ENCODE results near the gene PTPRN2.

The PTPRN2 gene

DNA sequence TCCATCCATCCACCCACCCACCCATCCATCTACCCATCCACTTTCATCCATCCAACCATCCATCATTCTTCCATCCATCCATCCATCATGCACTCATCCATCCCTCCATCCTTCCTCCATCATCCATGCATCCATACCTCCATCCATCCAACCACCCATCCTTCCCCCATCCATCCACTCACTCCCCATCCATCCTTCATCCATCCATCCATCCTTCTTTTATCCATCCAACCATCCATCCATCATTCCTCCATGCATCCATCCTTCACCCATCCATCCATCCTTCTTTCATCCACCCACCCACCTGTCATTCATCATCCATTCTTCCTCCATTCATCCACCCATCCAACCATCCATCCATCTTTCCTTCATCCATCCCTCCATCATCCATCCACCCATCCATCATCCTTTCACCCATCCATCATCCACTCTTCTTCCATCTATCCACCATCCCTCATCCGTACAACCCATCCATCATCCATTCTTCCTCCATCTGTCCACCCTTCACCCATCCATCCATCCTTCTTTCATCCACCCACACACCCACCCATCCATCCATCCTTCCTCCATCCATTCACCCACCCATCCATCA, 822.6 kb downstream of the PTPRN2 start:
- no peak overlapping the region for H3K4me3 ChIP-seq (ENCODE audit: low read depth, low read length)
- TF ChIP-seq MYC (IDR thresholded peaks at IDR 0.05; ENCODE audit: low read depth, low read length) (no peak), POLR2A (IDR thresholded peaks at IDR 0.05; ENCODE audit: extremely low read depth, insufficient read length) (no peak)
- no peak for DNase-seq (ENCODE audit: low read depth)

DNA sequence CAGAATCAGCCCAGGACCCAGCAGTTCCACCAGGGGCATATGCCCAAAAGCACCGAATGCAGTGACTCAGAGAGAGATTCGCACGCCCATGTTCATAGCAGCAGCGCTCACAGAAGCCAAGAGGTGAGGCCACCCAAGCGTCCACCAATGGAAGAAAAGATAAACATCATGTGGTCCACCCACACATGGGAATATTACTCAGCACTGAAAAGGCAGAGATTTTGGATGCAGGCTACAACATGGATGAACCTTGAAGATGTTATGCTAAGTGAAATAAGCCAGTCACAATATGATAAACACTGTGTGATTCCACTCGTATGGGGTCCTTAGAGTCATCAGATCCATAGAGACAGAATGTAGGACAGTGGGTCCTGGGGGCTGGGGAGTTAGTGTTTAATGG, 823.4 kb downstream of the PTPRN2 start:
- no peak for DNase-seq (ENCODE audit: low read depth)
- TF ChIP-seq POLR2A (IDR thresholded peaks at IDR 0.05; ENCODE audit: extremely low read depth, insufficient read length) (no peak), MYC (IDR thresholded peaks at IDR 0.05; ENCODE audit: low read depth, low read length) (no peak), MAX (IDR thresholded peaks at IDR 0.05; ENCODE audit: low read depth, low read length) (no peak)
- TF ChIP-seq, protein P1, sequence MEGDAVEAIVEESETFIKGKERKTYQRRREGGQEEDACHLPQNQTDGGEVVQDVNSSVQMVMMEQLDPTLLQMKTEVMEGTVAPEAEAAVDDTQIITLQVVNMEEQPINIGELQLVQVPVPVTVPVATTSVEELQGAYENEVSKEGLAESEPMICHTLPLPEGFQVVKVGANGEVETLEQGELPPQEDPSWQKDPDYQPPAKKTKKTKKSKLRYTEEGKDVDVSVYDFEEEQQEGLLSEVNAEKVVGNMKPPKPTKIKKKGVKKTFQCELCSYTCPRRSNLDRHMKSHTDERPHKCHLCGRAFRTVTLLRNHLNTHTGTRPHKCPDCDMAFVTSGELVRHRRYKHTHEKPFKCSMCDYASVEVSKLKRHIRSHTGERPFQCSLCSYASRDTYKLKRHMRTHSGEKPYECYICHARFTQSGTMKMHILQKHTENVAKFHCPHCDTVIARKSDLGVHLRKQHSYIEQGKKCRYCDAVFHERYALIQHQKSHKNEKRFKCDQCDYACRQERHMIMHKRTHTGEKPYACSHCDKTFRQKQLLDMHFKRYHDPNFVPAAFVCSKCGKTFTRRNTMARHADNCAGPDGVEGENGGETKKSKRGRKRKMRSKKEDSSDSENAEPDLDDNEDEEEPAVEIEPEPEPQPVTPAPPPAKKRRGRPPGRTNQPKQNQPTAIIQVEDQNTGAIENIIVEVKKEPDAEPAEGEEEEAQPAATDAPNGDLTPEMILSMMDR (IDR thresholded peaks at IDR 0.05; ENCODE audit: low read depth, low read length): no peak
- no peak overlapping the region for H3K4me3 ChIP-seq (ENCODE audit: low read depth, low read length)

- no peak overlapping the region for H3K4me3 ChIP-seq (ENCODE audit: low read depth, low read length)
- TF ChIP-seq POLR2A (IDR thresholded peaks at IDR 0.05; ENCODE audit: extremely low read depth, insufficient read length) (no peak), MYC (IDR thresholded peaks at IDR 0.05; ENCODE audit: low read depth, low read length) (no peak), MAX (IDR thresholded peaks at IDR 0.05; ENCODE audit: low read depth, low read length) (no peak)
- TF ChIP-seq, protein P1 (IDR thresholded peaks at IDR 0.05; ENCODE audit: low read depth, low read length): no peak
- DNase-seq (ENCODE audit: low read depth): no peak
Measured at GRCh38 chr7:157763279-157764000, 824.2 kb downstream of the PTPRN2 start.

DNA sequence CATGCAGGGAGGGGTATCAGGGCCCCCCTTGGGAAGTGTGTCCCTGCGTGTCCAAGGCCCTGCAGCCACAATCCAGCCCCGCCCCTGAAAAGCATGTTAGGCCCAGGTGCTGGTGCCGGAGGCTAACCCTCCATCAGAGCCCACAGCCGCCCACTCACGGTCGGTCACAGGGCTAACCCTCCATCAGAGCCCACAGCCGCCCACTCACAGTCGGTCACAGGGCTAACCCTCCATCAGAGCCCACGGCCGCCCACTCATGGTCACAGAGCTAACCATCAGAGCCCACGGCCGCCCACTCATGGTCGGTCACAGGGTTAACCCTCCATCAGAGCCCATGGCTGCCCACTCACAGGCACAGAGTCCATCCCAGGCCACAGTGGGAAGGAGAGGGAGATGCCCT, 824.8 kb downstream of the PTPRN2 start:
- TF ChIP-seq, protein P1 (IDR thresholded peaks at IDR 0.05; ENCODE audit: low read depth, low read length): no peak
- DNase-seq (ENCODE audit: low read depth): no peak
- no peak overlapping the region for H3K4me3 ChIP-seq (ENCODE audit: low read depth, low read length)

- DNase-seq (ENCODE audit: low read depth): peak; percentile 78
- H3K4me3 ChIP-seq (ENCODE audit: low read depth, low read length): no peak overlapping the region
- no peak for TF ChIP-seq MYC (IDR thresholded peaks at IDR 0.05; ENCODE audit: low read depth, low read length)
- no peak for TF ChIP-seq POLR2A (IDR thresholded peaks at IDR 0.05; ENCODE audit: extremely low read depth, insufficient read length)
- TF ChIP-seq, protein P1 (IDR thresholded peaks at IDR 0.05; ENCODE audit: low read depth, low read length): peak; percentile 39
- peak; percentile 56; the same call in 1 of the 2 replicates for TF ChIP-seq MAX (IDR thresholded peaks at IDR 0.05; ENCODE audit: low read depth, low read length)
Measured at GRCh38 chr7:157760004-157760730, 827.5 kb downstream of the PTPRN2 start.

- TF ChIP-seq MAX (IDR thresholded peaks at IDR 0.05; ENCODE audit: low read depth, low read length) (no peak), MYC (IDR thresholded peaks at IDR 0.05; ENCODE audit: low read depth, low read length) (no peak), POLR2A (IDR thresholded peaks at IDR 0.05; ENCODE audit: extremely low read depth, insufficient read length) (no peak)
- TF ChIP-seq, protein P1 (IDR thresholded peaks at IDR 0.05; ENCODE audit: low read depth, low read length): no peak
- H3K4me3 ChIP-seq (ENCODE audit: low read depth, low read length): no peak overlapping the region
- no peak for DNase-seq (ENCODE audit: low read depth)
Measured at GRCh38 chr7:157759246-157759805, 828.3 kb downstream of the PTPRN2 start.
